Thoracic aorta (tissue), 2 donors: Measurements from ENCODE around the gene THAP12. TPM values are rescaled to one million over a fixed set of nuclear protein-coding genes. Genes with fewer than 3 reads are reported as not detected.

Source experiments
- ATAC-seq: fragments of 150-250 bp; one replicate; pipeline ENCODE4 v1.8.0; 2017; ENCODE audit warnings: low read depth; ENCODE audit not compliant: insufficient number of reproducible peaks, low FRiP score
- DNase-seq: peaks from one replicate; pipeline ENCODE4 v3.0.0-alpha.2; 2020; ENCODE audit warnings: low spot score
- H3K27ac ChIP-seq, 2 donors: fragments of 200-600 bp; sonication (generic); 1 replicate in 1 of 2; 2 replicates in 1 of 2; pipeline ENCODE4 v1.5.1; 2016; ENCODE audit warnings: mild to moderate bottlenecking in 2 of 2, moderate library complexity in 2 of 2
- H3K27me3 ChIP-seq: fragments of 200-600 bp; sonication (generic); replicated peaks from 2 replicates; pipeline ENCODE4 v1.6.0; 2016; ENCODE audit warnings: mild to moderate bottlenecking; ENCODE audit not compliant: insufficient read depth
- H3K36me3 ChIP-seq: fragments of 200-600 bp; sonication (generic); one replicate; pipeline ENCODE4 v1.5.1; 2016
- H3K4me1 ChIP-seq, 2 donors: fragments of 200-600 bp; sonication (generic); 1 replicate in 1 of 2; 2 replicates in 1 of 2; pipeline versions ENCODE4 v1.5.1 to v1.6.0; 2016; ENCODE audit warnings: low read depth in 2 of 2, mild to moderate bottlenecking in 1 of 2; ENCODE audit not compliant: control insufficient read depth in 1 of 2
- H3K4me3 ChIP-seq: fragments of 200-600 bp; sonication (generic); 2 replicates; pipeline ENCODE4 v1.5.1; 2016; ENCODE audit warnings: mild to moderate bottlenecking
- H3K9me3 ChIP-seq: fragments of 200-600 bp; sonication (generic); 2 replicates; pipeline ENCODE4 v1.5.1; 2016
- CTCF ChIP-seq: fragments of 200-600 bp; sonication (generic); IDR thresholded peaks from one replicate; pipeline ENCODE4 v1.5.1; 2019; ENCODE audit warnings: antibody characterized with exemption
- total RNA-seq, 2 donors: library from RNA; depleted of rRNA; stranded (reverse); fragments of >200 nt; gene quantifications; one replicate each; pipeline versions ENCODE4 v1.1.0 to v1.2.3, GENCODE V29; 2016

The THAP12 gene
- total RNA-seq, 2 donors from 2014 or later = 38.0 to 38.3 TPM

- no peaks in the 10 kb centered on the region for H3K27me3 ChIP-seq
Observed at GRCh38 chr11:76329983-76330382, 50.9 kb downstream of the THAP12 start.

GRCh38 chr11:76329084-76329648 is 51.8 kb downstream of the THAP12 start:
- H3K36me3 ChIP-seq = no peaks in the 10 kb centered on the region
- H3K4me3 ChIP-seq = no peak overlapping the region
- no peaks in the 10 kb centered on the region for H3K27me3 ChIP-seq
- no peak for ATAC-seq
- no peak overlapping the region for H3K27ac ChIP-seq
- TF ChIP-seq CTCF = no peak
- no peaks in the 10 kb centered on the region for H3K4me1 ChIP-seq
- DNase-seq = no peak
- no peaks in the 10 kb centered on the region for H3K9me3 ChIP-seq

More at GRCh38 chr11:76329983-76330382, 50.9 kb downstream of the THAP12 start:
- DNase-seq = no peak
- TF ChIP-seq CTCF = no peak
- Histone ChIP-seq H3K4me3 (no peak overlapping the region), H3K27ac (no peak overlapping the region), H3K4me1 (no peaks in the 10 kb centered on the region), H3K36me3 (no peaks in the 10 kb centered on the region), H3K9me3 (no peaks in the 10 kb centered on the region)
- no peak for ATAC-seq

GRCh38 chr11:76327756-76328388 is 53.1 kb downstream of the THAP12 start:
- no peaks in the 10 kb centered on the region for H3K36me3 ChIP-seq
- no peak overlapping the region for H3K27ac ChIP-seq
- no peak for TF ChIP-seq CTCF
- no peaks in the 10 kb centered on the region for H3K27me3 ChIP-seq
- no peak for ATAC-seq
- no peaks in the 10 kb centered on the region for H3K4me1 ChIP-seq
- H3K9me3 ChIP-seq = no peaks in the 10 kb centered on the region
- H3K4me3 ChIP-seq = no peak overlapping the region
- no peak for DNase-seq

GRCh38 chr11:76327202-76327601 is 53.7 kb downstream of the THAP12 start:
- DNase-seq (no peak), ATAC-seq (no peak)
- Histone ChIP-seq H3K9me3 (no peaks in the 10 kb centered on the region), H3K4me1 (no peaks in the 10 kb centered on the region), H3K27ac (no peak overlapping the region), H3K4me3 (no peak overlapping the region), H3K36me3 (no peaks in the 10 kb centered on the region), H3K27me3 (no peaks in the 10 kb centered on the region)
- TF ChIP-seq CTCF = no peak

GRCh38 chr11:76325185-76325584 is 55.7 kb downstream of the THAP12 start:
- Histone ChIP-seq H3K36me3 (no peaks in the 10 kb centered on the region), H3K27me3 (no peaks in the 10 kb centered on the region), H3K9me3 (no peaks in the 10 kb centered on the region), H3K4me1 (no peaks in the 10 kb centered on the region), H3K27ac (no peak overlapping the region), H3K4me3 (no peak overlapping the region)
- no peak for TF ChIP-seq CTCF
- no peak for ATAC-seq
- no peak for DNase-seq
